Kidney (tissue), 14 donors: ENCODE results near the gene SBNO2. TPM values are rescaled to one million over a fixed set of nuclear protein-coding genes. Genes with fewer than 3 reads are reported as not detected.

Source experiments
- DNase-seq, 5 donors: peaks; one replicate each; pipeline ENCODE4 v3.0.0-alpha.2; 2013 to 2020
- FAIRE-seq: peaks from 2 replicates; lab custom pipeline; 2012; peaks lifted over from hg19 to GRCh38; lab: Jason Lieb, UNC
- H3K27ac ChIP-seq, 2 donors: one replicate each; pipeline ENCODE4 v1.7.0; 2013; ENCODE audit warnings: low read depth in 2 of 2, low read length in 2 of 2, inconsistent platforms in 1 of 2
- H3K27me3 ChIP-seq: one replicate; pipeline ENCODE4 v1.7.1; 2013; ENCODE audit warnings: low read length, inconsistent platforms; ENCODE audit not compliant: control insufficient read depth, insufficient read depth
- H3K36me3 ChIP-seq, 3 donors: one replicate each; pipeline versions ENCODE4 v1.7.0 to v1.7.1; 2013; ENCODE audit warnings: low read length in 3 of 3, control low read depth in 1 of 3, inconsistent platforms in 1 of 3; ENCODE audit not compliant: insufficient read depth in 3 of 3, control insufficient read depth in 2 of 3
- H3K4me1 ChIP-seq, 3 donors: one replicate each; pipeline versions ENCODE4 v1.7.0 to v1.7.1; 2013; ENCODE audit warnings: low read length in 3 of 3, inconsistent platforms in 1 of 3, low read depth in 1 of 3; ENCODE audit not compliant: control insufficient read depth in 2 of 3, insufficient read depth in 2 of 3
- H3K4me3 ChIP-seq, 3 donors: one replicate each; pipeline versions ENCODE4 v1.7.0 to v1.8.1; 2013; ENCODE audit warnings: low read length in 3 of 3, control low read depth in 1 of 3, inconsistent platforms in 1 of 3
- H3K9ac ChIP-seq, 3 donors: one replicate each; pipeline versions ENCODE4 v1.7.0 to v1.7.1; 2013; ENCODE audit warnings: low read length in 3 of 3, control low read depth in 1 of 3, inconsistent platforms in 1 of 3
- H3K9me3 ChIP-seq, 3 donors: one replicate each; pipeline versions ENCODE4 v1.7.0 to v1.7.1; 2013; ENCODE audit warnings: low read length in 3 of 3, control low read depth in 1 of 3, inconsistent platforms in 1 of 3; ENCODE audit not compliant: control insufficient read depth in 2 of 3, insufficient read depth in 1 of 3
- CTCF ChIP-seq: IDR thresholded peaks from 3 replicates; pipeline ENCODE4 v1.5.1; 2012; ENCODE audit warnings: mild to moderate bottlenecking, moderate library complexity, borderline replicate concordance; ENCODE audit not compliant: insufficient read depth; ENCODE audit errors: extremely low read depth
- intact Hi-C: fragments of 100-400 bp; cut with DNase I; formaldehyde crosslinking; loops from one replicate; pipeline ENCODE4 v1.11.1; 2022
- polyA plus RNA-seq: library from polyadenylated mRNA; stranded (reverse); fragments of 350-450 nt; fragmentation: Illumina TruSeq; extraction: RNeasy Lipid Tissue Mini Kit (QIAGEN cat#74804); gene quantifications from one replicate; pipeline ENCODE4 v1.2.3, GENCODE V29; 2014; ENCODE audit warnings: low read depth, low replicate concordance; ENCODE audit not compliant: insufficient read depth
- total RNA-seq: library from RNA; stranded (reverse); fragmentation: NEBNext Ultra II Directional; extraction: Animal tissue kit (Norgen Biotek cat#: 25700); gene quantifications from one replicate; pipeline ENCODE4 v1.2.1, GENCODE V29; 2021
- donor health status: control.
- donor health status: control.
- donor health status: control.
- donor health status: control.
- donor health status: control.
- donor health status: DM: yes; HTN: yes; CAD: no.
- donor health status: Normal renal cell carcinoma (clear cell type).

The SBNO2 gene
- total and polyA plus RNA-seq, 2 donors from 2014 or later: 12.2 to 156 TPM

- peak overlapping the region in 1 of 3 donors; percentile 53 for H3K9ac ChIP-seq
- H3K27ac ChIP-seq: peak overlapping the region; percentile 57 to 84
- H3K27me3 ChIP-seq: no peaks in the 10 kb centered on the region
- H3K4me1 ChIP-seq: peaks cover 0 to 11% (median 0%) of the 10 kb centered on the region in 3 donors
- FAIRE-seq: no peak
- peak; percentile 85 for TF ChIP-seq CTCF
- H3K9me3 ChIP-seq: no peaks in the 10 kb centered on the region
- peaks cover 0 to 11% (median 11%) of the 10 kb centered on the region in 3 donors for H3K36me3 ChIP-seq
- intact Hi-C loops: no loop called here
- peak; percentile 95 to 99 (median 97) for DNase-seq
- no peak overlapping the region for H3K4me3 ChIP-seq
Observed at GRCh38 chr19:1113030-1113985, 60.8 kb downstream of the SBNO2 start.

DNA sequence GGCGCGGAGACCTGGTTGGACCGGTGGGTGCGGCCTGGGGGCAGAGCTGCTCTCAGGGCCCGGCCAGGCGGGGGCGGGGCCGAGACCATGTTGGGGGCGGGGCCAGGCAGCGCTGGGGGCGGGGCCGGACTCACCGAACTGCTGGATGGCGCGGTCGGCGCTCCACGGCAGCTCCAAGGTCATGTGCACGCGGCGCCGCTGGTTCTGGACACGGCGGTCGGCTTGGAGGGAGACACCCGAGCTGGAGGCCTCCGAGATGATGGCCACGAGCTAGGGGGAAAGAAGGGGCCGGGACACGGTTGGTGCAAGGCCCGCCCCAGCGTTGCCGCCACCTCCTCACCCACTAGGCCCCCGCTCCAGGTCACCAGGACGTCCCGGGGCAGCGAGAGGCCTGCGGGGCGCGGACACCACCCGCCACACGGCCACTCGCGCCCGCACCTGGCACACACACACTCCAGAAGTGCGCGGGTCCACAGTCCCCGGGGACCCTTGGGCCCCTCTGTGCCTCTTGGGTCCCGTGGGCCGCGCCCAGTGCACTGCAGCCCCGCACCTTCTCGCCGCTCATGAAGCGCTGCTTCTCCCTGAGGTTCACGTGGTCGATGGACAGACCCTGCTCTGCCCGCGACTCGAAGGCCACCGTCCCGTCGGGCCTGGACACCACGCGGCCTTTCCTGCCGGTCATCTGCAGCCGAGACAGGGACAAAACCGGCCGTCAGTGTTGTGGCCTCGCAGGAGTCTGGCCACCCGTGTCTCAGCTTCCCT, 61.6 kb downstream of the SBNO2 start:
- intact Hi-C loops: no loop called here
- H3K4me1 ChIP-seq: peaks cover 0 to 11% (median 0%) of the 10 kb centered on the region in 3 donors
- DNase-seq: peak in 4 of 5 donors; percentile 56 to 89 (median 72)
- no peak overlapping the region for H3K4me3 ChIP-seq
- FAIRE-seq: no peak
- H3K27ac ChIP-seq: peak overlapping the region; percentile 57 to 60
- no peak overlapping the region for H3K9ac ChIP-seq
- no peaks in the 10 kb centered on the region for H3K9me3 ChIP-seq
- no peaks in the 10 kb centered on the region for H3K27me3 ChIP-seq
- peaks cover 0 to 14% (median 10%) of the 10 kb centered on the region in 3 donors for H3K36me3 ChIP-seq
- no peak for TF ChIP-seq CTCF

DNA sequence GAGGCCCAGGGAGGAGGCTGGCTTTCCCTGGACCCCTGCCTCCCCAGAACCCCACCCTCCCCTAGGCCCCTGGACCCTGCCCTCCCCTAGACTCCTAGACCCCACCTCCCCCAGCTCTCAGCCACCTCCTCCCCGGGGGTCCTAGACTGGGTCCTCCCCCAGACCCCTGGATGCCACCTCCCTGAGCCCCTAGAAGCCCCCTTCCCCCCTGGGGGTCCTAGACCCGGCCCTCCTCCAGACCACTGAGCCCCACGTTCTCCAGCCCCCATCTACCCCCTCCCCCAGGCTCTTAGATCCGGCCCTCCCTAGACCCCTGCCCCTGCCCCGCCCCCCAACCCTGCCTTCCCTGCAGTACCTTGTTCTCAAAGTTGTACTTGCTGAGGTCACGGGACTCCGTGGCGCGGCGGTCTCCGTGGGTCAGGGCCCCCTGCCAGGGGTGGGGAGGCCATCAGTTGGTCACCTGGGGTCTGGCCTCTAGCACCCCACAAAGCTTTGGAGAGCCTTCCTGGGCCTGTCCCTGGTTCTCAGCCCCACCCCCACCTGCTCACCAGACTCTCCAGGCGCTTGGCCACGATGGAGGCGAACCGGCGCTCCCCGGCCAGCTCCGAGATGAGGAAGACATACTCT, 62.3 kb downstream of the SBNO2 start:
- Histone ChIP-seq H3K36me3 (peaks cover 0 to 7% (median 7%) of the 10 kb centered on the region in 3 donors), H3K9me3 (no peaks in the 10 kb centered on the region), H3K4me1 (peaks cover 0 to 11% (median 0%) of the 10 kb centered on the region in 3 donors), H3K27me3 (no peaks in the 10 kb centered on the region), H3K27ac (no peak overlapping the region), H3K4me3 (no peak overlapping the region), H3K9ac (no peak overlapping the region)
- FAIRE-seq: no peak
- intact Hi-C loops: no loop called here
- TF ChIP-seq CTCF: no peak
- peak in 1 of 5 donors; percentile 79 for DNase-seq
